ENCODE results near the gene GRM4. TPM values are rescaled to one million over a fixed set of nuclear protein-coding genes. Genes with fewer than 3 reads are reported as not detected.

GRM4 gene
- total and polyA plus RNA-seq, 4 donors: not detected

GRCh38 chr6:33995309-33996119 is 150.4 kb downstream of the GRM4 start:
- H3K9ac ChIP-seq (ENCODE audit: low read depth in 1 of 2, low read length in 2 of 2): no peak overlapping the region
- H3K27ac ChIP-seq (ENCODE audit: low read depth in 1 of 2, low read length in 2 of 2): no peak overlapping the region
- TF ChIP-seq YY1 (IDR thresholded peaks at IDR 0.05): no peak
- no peak for TF ChIP-seq MAX (IDR thresholded peaks at IDR 0.05)
- no peak for TF ChIP-seq CTCF (IDR thresholded peaks at IDR 0.05; ENCODE audit: low read depth, low read length, missing input control)
- TF ChIP-seq NR2F2 (IDR thresholded peaks at IDR 0.05): no peak
- no peak for TF ChIP-seq HNF4G (IDR thresholded peaks at IDR 0.05)
- TF ChIP-seq ATF3 (IDR thresholded peaks at IDR 0.05): no peak
- TF ChIP-seq REST (IDR thresholded peaks at IDR 0.05): no peak
- TF ChIP-seq HNF4A (conservative IDR thresholded peaks at IDR 0.05): no peak
- TF ChIP-seq ZBTB33 (IDR thresholded peaks at IDR 0.05): no peak
- WGBS: 33% methylated on average over 9 of the region's 9 CpGs
- DNase-seq (ENCODE audit: low spot score): no peak
- H3K36me3 ChIP-seq (ENCODE audit: control insufficient read depth in 4 of 4, insufficient read depth in 3 of 4, low read depth in 1 of 4, low read length in 3 of 4): no peaks in the 10 kb centered on the region
- no peak overlapping the region for H3K4me3 ChIP-seq (ENCODE audit: low read depth in 1 of 3, low read length in 3 of 3)
- H3K27me3 ChIP-seq (ENCODE audit: control insufficient read depth in 4 of 4, insufficient read depth in 4 of 4, low read length in 3 of 4): no peaks in the 10 kb centered on the region
- no peaks in the 10 kb centered on the region for H3K9me3 ChIP-seq (ENCODE audit: control insufficient read depth in 4 of 4, low read length in 3 of 4)
- H3K4me1 ChIP-seq (ENCODE audit: control insufficient read depth in 4 of 4, insufficient read depth in 4 of 4, low read length in 3 of 4): peaks cover 5 to 14% (median 10%) of the 10 kb centered on the region in 4 donors

GRCh38 chr6:33994472-33995308 is 151.2 kb downstream of the GRM4 start:
- Histone ChIP-seq H3K4me3 (ENCODE audit: low read depth in 1 of 3, low read length in 3 of 3) (no peak overlapping the region), H3K36me3 (ENCODE audit: control insufficient read depth in 4 of 4, insufficient read depth in 3 of 4, low read depth in 1 of 4, low read length in 3 of 4) (no peaks in the 10 kb centered on the region), H3K9me3 (ENCODE audit: control insufficient read depth in 4 of 4, low read length in 3 of 4) (no peaks in the 10 kb centered on the region), H3K9ac (ENCODE audit: low read depth in 1 of 2, low read length in 2 of 2) (no peak overlapping the region), H3K27ac (ENCODE audit: low read depth in 1 of 2, low read length in 2 of 2) (no peak overlapping the region), H3K4me1 (ENCODE audit: control insufficient read depth in 4 of 4, insufficient read depth in 4 of 4, low read length in 3 of 4) (peaks cover 5 to 14% (median 10%) of the 10 kb centered on the region in 4 donors), H3K27me3 (ENCODE audit: control insufficient read depth in 4 of 4, insufficient read depth in 4 of 4, low read length in 3 of 4) (no peaks in the 10 kb centered on the region)
- TF ChIP-seq EGR1 (IDR thresholded peaks at IDR 0.05; ENCODE audit: low read depth in 2 of 2): peak in 1 of 2 donors; percentile 23
- TF ChIP-seq ATF3 (IDR thresholded peaks at IDR 0.05): no peak
- peak; percentile 61 for TF ChIP-seq YY1 (IDR thresholded peaks at IDR 0.05)
- TF ChIP-seq MAX (IDR thresholded peaks at IDR 0.05): no peak
- no peak for TF ChIP-seq FOXA1 (IDR thresholded peaks at IDR 0.05)
- TF ChIP-seq JUND (IDR thresholded peaks at IDR 0.05): no peak
- TF ChIP-seq RAD21 (IDR thresholded peaks at IDR 0.05): peak in 1 of 2 donors; percentile 27
- peak; percentile 50 to 74 for TF ChIP-seq HNF4A (conservative IDR thresholded peaks at IDR 0.05)
- no peak for TF ChIP-seq REST (IDR thresholded peaks at IDR 0.05)
- TF ChIP-seq RXRA (IDR thresholded peaks at IDR 0.05): peak in 1 of 2 donors; percentile 50
- no peak for TF ChIP-seq FOXA2 (IDR thresholded peaks at IDR 0.05)
- no peak for TF ChIP-seq NR2F2 (IDR thresholded peaks at IDR 0.05)
- WGBS: 66% methylated on average over 12 of the region's 12 CpGs
- DNase-seq (ENCODE audit: low spot score): no peak
